ENCODE data around the gene ANKRD13C.

Gene ANKRD13C

DNA sequence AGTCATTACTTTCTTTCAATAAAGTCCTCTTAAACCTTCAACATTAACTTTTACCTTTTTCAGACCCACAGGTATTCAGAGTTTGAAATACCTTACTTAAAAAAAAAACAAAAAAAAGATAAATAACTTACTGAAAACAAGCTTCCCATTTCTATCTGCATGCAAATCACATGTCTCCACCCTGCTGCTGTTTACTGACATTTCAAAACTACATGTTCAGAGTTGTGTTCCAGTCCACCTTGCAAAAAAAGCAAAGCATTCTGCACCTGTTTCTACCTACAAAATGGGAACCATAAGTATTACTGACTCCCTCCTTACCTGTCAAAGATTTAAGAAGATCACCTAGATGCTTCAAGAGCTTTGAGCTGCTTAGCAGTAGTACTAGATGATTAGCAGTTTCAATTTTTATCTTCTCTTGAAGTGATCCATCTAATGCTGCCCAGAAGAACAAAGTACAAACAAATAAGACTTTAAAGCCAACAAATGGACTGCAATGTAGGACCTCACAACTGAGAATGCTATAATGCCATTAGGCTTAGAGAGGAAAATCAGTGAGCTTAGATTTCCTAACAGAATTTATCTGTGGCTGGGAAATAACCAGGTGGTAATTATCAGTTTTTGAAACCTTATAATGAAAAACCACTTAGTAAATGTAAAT lies 61.2 kb downstream of the ANKRD13C start:
- no peak overlapping the region for H3K4me2 ChIP-seq (ENCODE audit: low read length)
- H3K4me1 ChIP-seq (ENCODE audit: control insufficient read depth, insufficient read depth, low read length) = peaks cover 3% of the 10 kb centered on the region
- peaks cover 26% of the 10 kb centered on the region for H3K36me3 ChIP-seq (ENCODE audit: insufficient read depth, low read length)
- H3K27me3 ChIP-seq (ENCODE audit: control insufficient read depth, insufficient read depth, low read length) = no peaks in the 10 kb centered on the region
- H3K9me3 ChIP-seq (replicated peaks; ENCODE audit: low read length) = no peaks in the 10 kb centered on the region
- H3K9ac ChIP-seq (ENCODE audit: low read depth, low read length) = no peak overlapping the region
- H3K4me3 ChIP-seq (ENCODE audit: low read length) = no peak overlapping the region

DNA sequence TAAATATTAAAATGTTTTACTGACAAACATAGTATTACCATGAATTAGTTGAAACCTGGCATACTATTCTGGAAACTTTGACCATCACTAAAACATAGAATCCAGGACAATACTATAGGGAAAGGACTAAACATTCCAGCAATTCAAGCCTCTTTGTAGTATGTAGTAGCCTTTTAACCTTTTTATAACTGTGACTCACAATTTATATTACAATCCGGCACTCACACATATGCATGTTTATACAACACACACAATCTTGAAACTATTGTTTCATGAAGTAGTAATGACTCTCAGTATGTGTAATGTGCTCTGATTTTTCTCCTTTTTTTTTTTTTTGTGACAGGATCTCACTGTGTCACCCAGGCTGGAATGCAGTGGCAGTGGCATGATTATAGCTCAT lies 64.3 kb downstream of the ANKRD13C start:
- Histone ChIP-seq H3K4me3 (ENCODE audit: low read length) (no peak overlapping the region), H3K9ac (ENCODE audit: low read depth, low read length) (no peak overlapping the region), H3K36me3 (ENCODE audit: insufficient read depth, low read length) (peaks cover 26% of the 10 kb centered on the region), H3K4me2 (ENCODE audit: low read length) (no peak overlapping the region), H3K27me3 (ENCODE audit: control insufficient read depth, insufficient read depth, low read length) (no peaks in the 10 kb centered on the region), H3K9me3 (replicated peaks; ENCODE audit: low read length) (no peaks in the 10 kb centered on the region), H3K4me1 (ENCODE audit: control insufficient read depth, insufficient read depth, low read length) (peaks cover 3% of the 10 kb centered on the region)

DNA sequence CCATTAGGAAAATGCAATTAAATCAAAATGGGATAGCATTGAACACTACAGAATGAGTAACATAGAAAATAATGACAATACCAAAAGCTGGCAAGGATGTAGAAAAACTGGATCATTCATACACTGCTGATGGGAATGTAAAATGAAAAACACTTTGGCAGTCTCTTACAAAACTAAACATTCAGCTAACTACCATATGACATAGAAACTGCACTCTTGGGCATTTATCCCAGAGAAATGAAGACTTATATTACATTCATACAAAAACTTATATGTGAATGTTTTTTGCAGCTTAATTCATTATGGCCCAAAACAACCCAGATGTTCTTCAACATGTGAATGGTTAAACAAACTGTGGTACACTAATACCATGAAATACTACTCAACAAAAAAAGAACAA lies 66.4 kb downstream of the ANKRD13C start:
- Histone ChIP-seq H3K4me2 (ENCODE audit: low read length) (no peak overlapping the region), H3K9me3 (replicated peaks; ENCODE audit: low read length) (no peaks in the 10 kb centered on the region)

DNA sequence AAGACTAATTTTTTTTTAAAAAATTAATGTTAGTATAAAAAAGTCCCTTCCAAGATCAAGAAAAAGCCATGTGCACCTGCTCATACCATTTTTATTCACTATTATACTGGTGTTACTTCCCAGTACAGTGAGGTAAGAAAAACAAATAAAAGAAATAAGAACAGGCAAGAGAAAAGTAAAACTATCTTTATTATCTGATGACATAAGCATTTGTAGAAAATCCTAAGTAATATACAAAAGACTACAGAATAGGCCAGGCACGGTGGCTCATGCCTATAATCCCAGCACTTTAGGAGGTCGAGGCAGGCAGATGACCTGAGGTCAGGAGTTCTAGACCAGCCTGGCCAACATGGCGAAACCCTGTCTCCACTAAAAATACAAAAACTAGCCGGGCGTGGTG lies 68.1 kb downstream of the ANKRD13C start:
- no peak overlapping the region for H3K9ac ChIP-seq (ENCODE audit: low read depth, low read length)
- no peak overlapping the region for H3K4me3 ChIP-seq (ENCODE audit: low read length)
- no peaks in the 10 kb centered on the region for H3K27me3 ChIP-seq (ENCODE audit: control insufficient read depth, insufficient read depth, low read length)
- H3K4me1 ChIP-seq (ENCODE audit: control insufficient read depth, insufficient read depth, low read length) = peaks cover 3% of the 10 kb centered on the region
- H3K9me3 ChIP-seq (replicated peaks; ENCODE audit: low read length) = no peaks in the 10 kb centered on the region
- H3K4me2 ChIP-seq (ENCODE audit: low read length) = no peak overlapping the region
- peaks cover 8% of the 10 kb centered on the region for H3K36me3 ChIP-seq (ENCODE audit: insufficient read depth, low read length)

More for the DNA sequence above, 66.4 kb downstream of the ANKRD13C start:
- no peak overlapping the region for H3K4me3 ChIP-seq (ENCODE audit: low read length)
- H3K27me3 ChIP-seq (ENCODE audit: control insufficient read depth, insufficient read depth, low read length) = no peaks in the 10 kb centered on the region
- no peak overlapping the region for H3K9ac ChIP-seq (ENCODE audit: low read depth, low read length)
- H3K4me1 ChIP-seq (ENCODE audit: control insufficient read depth, insufficient read depth, low read length) = peaks cover 3% of the 10 kb centered on the region
- peaks cover 11% of the 10 kb centered on the region for H3K36me3 ChIP-seq (ENCODE audit: insufficient read depth, low read length)

DNA sequence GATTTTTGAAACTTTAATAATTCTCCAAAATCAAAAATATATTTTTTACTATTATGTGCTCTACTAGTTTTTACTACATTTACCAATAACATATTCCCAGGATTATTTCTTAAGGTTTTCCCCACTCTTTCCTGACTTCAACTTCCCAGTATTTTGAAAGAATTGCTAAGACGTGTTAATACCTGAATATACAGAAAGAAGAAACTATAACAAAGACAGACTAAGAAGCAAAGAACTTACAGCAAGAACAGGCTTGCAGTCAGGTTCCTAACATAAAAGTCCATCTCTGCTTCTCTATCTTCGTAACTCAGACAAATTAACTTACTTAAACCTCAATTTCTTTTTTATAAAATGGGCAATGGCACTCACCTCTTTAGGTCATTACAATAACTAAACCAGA lies 70.2 kb downstream of the ANKRD13C start:
- Histone ChIP-seq H3K4me2 (ENCODE audit: low read length) (no peak overlapping the region), H3K4me1 (ENCODE audit: control insufficient read depth, insufficient read depth, low read length) (no peaks in the 10 kb centered on the region), H3K36me3 (ENCODE audit: insufficient read depth, low read length) (no peaks in the 10 kb centered on the region), H3K9ac (ENCODE audit: low read depth, low read length) (no peak overlapping the region), H3K9me3 (replicated peaks; ENCODE audit: low read length) (no peaks in the 10 kb centered on the region), H3K27me3 (ENCODE audit: control insufficient read depth, insufficient read depth, low read length) (no peaks in the 10 kb centered on the region), H3K4me3 (ENCODE audit: low read length) (no peak overlapping the region)

DNA sequence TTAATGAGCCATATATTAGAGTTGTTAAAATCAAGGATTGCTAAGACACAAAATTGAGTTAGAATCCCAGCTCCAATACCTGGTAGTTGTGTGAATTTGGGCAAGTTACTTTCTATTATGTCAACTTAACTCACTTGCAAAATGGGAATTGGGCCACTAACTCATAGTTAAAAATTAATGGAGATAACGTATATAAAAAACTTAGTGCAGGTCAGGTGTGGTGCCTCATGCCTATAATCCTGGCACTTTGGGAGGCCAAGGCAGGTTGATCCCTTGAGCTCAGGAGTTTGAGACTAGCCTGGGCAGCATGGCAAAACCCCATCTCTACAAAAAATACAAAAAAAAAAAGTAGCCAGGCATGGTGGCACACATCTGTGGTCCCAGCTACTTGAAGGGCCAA lies 75.8 kb downstream of the ANKRD13C start:
- peaks cover 5% of the 10 kb centered on the region for H3K4me1 ChIP-seq (ENCODE audit: control insufficient read depth, insufficient read depth, low read length)
- peaks cover 9% of the 10 kb centered on the region for H3K36me3 ChIP-seq (ENCODE audit: insufficient read depth, low read length)
- no peak overlapping the region for H3K4me3 ChIP-seq (ENCODE audit: low read length)
- no peak overlapping the region for H3K9ac ChIP-seq (ENCODE audit: low read depth, low read length)
- H3K4me2 ChIP-seq (ENCODE audit: low read length) = no peak overlapping the region
- no peaks in the 10 kb centered on the region for H3K9me3 ChIP-seq (replicated peaks; ENCODE audit: low read length)
- no peaks in the 10 kb centered on the region for H3K27me3 ChIP-seq (ENCODE audit: control insufficient read depth, insufficient read depth, low read length)

DNA sequence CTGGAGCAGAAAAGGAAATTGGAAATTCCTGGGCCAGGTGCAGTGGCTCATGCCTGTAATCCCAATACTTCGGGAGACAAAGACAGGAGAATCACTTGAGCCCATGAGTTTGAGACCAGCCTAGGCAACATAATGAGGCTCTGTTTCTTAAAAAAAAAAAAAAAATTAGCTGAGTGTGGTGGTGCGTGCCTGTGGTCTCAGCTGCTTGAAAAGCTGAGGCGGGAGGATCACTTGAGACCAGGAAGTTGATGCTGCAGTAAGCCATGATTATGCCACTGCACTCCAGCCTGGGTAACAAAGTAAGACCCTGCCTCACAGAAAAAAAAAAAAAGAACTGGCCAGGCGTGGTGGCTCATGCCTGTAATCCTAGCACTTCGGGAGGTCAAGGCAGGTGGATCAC lies 76.6 kb downstream of the ANKRD13C start:
- Histone ChIP-seq H3K9ac (ENCODE audit: low read depth, low read length) (no peak overlapping the region), H3K4me2 (ENCODE audit: low read length) (no peak overlapping the region), H3K4me1 (ENCODE audit: control insufficient read depth, insufficient read depth, low read length) (peaks cover 5% of the 10 kb centered on the region), H3K4me3 (ENCODE audit: low read length) (no peak overlapping the region), H3K9me3 (replicated peaks; ENCODE audit: low read length) (no peaks in the 10 kb centered on the region), H3K36me3 (ENCODE audit: insufficient read depth, low read length) (peaks cover 14% of the 10 kb centered on the region), H3K27me3 (ENCODE audit: control insufficient read depth, insufficient read depth, low read length) (no peaks in the 10 kb centered on the region)

DNA sequence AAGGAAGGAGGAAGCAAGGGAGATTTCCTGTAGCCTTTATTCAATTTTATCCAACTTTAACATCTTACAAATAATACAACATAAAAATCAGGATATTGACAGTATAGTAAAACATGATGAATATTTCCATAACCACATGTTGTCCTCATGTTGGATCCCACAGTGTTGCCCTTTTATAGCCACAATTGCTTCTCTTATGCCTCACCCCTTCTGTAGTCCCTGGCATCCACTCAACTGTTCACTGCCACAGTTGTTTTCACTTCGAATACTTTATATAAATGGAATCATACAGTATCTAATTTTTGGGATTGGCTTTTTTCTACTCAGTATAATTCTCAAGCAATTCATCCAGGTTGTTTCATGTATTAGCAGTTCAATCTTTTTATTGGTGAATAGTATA lies 88.6 kb downstream of the ANKRD13C start:
- Histone ChIP-seq H3K9me3 (replicated peaks; ENCODE audit: low read length) (no peaks in the 10 kb centered on the region), H3K4me1 (ENCODE audit: control insufficient read depth, insufficient read depth, low read length) (no peaks in the 10 kb centered on the region), H3K9ac (ENCODE audit: low read depth, low read length) (no peak overlapping the region), H3K36me3 (ENCODE audit: insufficient read depth, low read length) (peaks cover 29% of the 10 kb centered on the region), H3K4me2 (ENCODE audit: low read length) (no peak overlapping the region), H3K4me3 (ENCODE audit: low read length) (no peak overlapping the region), H3K27me3 (ENCODE audit: control insufficient read depth, insufficient read depth, low read length) (no peaks in the 10 kb centered on the region)

DNA sequence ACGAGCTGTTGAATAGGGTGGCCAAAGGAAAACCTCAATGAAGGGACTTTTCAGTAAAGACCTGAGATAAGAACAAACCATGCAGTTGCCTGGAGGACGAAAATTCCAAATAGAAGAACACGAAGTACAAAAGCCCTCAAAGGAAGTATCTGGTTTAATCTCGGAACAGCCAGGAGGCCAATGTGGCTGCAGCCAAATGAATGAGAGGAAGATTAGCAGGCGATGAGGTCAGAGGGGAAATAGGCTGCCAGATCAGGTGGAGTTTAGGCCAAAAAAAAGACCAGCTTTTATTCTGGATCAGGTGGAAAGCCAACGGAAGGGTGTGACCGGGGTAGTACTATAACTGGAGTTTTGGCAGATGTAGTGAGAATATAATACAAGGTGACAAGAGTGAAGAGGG lies 89.7 kb downstream of the ANKRD13C start:
- Histone ChIP-seq H3K9me3 (replicated peaks; ENCODE audit: low read length) (no peaks in the 10 kb centered on the region), H3K4me1 (ENCODE audit: control insufficient read depth, insufficient read depth, low read length) (no peaks in the 10 kb centered on the region), H3K4me3 (ENCODE audit: low read length) (no peak overlapping the region), H3K27me3 (ENCODE audit: control insufficient read depth, insufficient read depth, low read length) (no peaks in the 10 kb centered on the region), H3K9ac (ENCODE audit: low read depth, low read length) (no peak overlapping the region), H3K4me2 (ENCODE audit: low read length) (no peak overlapping the region), H3K36me3 (ENCODE audit: insufficient read depth, low read length) (peaks cover 32% of the 10 kb centered on the region)

DNA sequence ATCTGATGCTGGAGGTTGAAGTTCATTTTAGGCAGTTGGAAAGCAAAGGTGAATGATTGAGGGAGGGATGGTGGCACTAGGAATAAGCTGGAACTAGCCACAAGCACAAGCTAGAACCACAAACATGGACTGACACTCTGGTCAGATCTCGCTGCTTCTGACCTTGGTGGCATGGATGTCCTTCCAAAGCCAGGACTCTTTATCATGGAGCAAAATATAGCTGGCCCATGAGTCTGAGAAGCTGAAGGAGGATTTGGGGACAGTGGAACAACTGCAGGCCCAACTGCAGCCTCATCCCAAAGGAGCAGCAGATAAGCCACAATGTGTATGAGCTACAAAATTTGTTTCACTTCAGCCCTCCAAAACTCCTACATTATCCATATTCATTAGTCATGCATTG lies 97.9 kb downstream of the ANKRD13C start:
- H3K36me3 ChIP-seq (ENCODE audit: insufficient read depth, low read length) = peaks cover 28% of the 10 kb centered on the region
- H3K4me1 ChIP-seq (ENCODE audit: control insufficient read depth, insufficient read depth, low read length) = no peaks in the 10 kb centered on the region
- no peaks in the 10 kb centered on the region for H3K27me3 ChIP-seq (ENCODE audit: control insufficient read depth, insufficient read depth, low read length)
- no peak overlapping the region for H3K9ac ChIP-seq (ENCODE audit: low read depth, low read length)
- no peak overlapping the region for H3K4me3 ChIP-seq (ENCODE audit: low read length)
- no peaks in the 10 kb centered on the region for H3K9me3 ChIP-seq (replicated peaks; ENCODE audit: low read length)
- no peak overlapping the region for H3K4me2 ChIP-seq (ENCODE audit: low read length)

DNA sequence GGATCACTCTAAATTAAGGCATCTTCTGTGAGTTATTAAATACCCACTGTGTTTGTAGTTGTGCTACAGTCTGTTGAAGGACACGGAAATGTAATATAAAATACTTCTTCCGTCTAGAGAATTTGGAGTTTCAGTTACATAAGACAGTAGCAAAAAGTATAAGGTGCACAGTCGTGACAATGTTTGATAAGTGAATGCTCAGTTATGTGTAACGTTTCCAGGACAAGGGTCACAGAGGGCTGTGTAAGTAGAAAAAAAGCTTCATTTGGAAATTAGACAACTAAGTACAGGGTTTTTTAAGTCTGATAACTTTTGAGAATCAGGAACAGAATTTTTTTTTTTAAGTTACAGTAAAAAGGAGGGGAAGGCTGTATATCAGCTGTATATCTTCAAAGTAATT lies 105.8 kb downstream of the ANKRD13C start:
- H3K9me3 ChIP-seq (replicated peaks; ENCODE audit: low read length) = no peaks in the 10 kb centered on the region
- no peak overlapping the region for H3K4me2 ChIP-seq (ENCODE audit: low read length)
- H3K27me3 ChIP-seq (ENCODE audit: control insufficient read depth, insufficient read depth, low read length) = no peaks in the 10 kb centered on the region
- no peak overlapping the region for H3K9ac ChIP-seq (ENCODE audit: low read depth, low read length)
- no peak overlapping the region for H3K4me3 ChIP-seq (ENCODE audit: low read length)
- no peaks in the 10 kb centered on the region for H3K4me1 ChIP-seq (ENCODE audit: control insufficient read depth, insufficient read depth, low read length)
- peaks cover 92% of the 10 kb centered on the region for H3K36me3 ChIP-seq (ENCODE audit: insufficient read depth, low read length)

DNA sequence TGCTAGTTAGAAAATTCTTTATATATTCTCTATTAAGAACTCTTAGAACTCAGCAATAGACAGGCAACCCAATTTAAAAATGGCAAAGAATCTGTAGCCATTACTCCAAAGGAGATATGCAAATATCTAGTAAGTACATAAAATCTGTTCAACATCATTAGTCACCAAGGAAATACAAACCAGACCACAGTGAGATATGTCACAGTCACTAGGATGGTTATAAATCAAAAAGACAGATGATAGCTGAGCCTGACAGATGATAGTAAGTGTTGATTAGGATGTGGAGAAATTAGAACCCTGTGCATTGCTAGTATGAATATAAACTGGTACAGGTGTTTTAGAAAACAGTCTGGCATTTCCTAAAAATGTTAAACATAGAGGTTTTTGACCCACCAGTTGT lies 106.8 kb downstream of the ANKRD13C start:
- Histone ChIP-seq H3K27me3 (ENCODE audit: control insufficient read depth, insufficient read depth, low read length) (no peaks in the 10 kb centered on the region), H3K9me3 (replicated peaks; ENCODE audit: low read length) (no peaks in the 10 kb centered on the region), H3K4me1 (ENCODE audit: control insufficient read depth, insufficient read depth, low read length) (no peaks in the 10 kb centered on the region), H3K36me3 (ENCODE audit: insufficient read depth, low read length) (peaks cover 93% of the 10 kb centered on the region), H3K9ac (ENCODE audit: low read depth, low read length) (no peak overlapping the region), H3K4me2 (ENCODE audit: low read length) (no peak overlapping the region), H3K4me3 (ENCODE audit: low read length) (no peak overlapping the region)

Data from skeletal muscle satellite cell (primary cell).